MV-4-11 (cell line): Measurements from ENCODE around the gene SPZ1.
A peak's percentile ranks its signal among the peaks of the same experiment; 100 is the strongest.
"Not testable (repeated sequence)": the region's sequence is repeated elsewhere in the genome, so short reads cannot be mapped to it uniquely, and the experiment has no call there.

ENCODE experiments used
- DNase-seq: peaks from one replicate; lab custom pipeline; 2025; lab: John Stamatoyannopoulos, UW

The SPZ1 gene, protein sequence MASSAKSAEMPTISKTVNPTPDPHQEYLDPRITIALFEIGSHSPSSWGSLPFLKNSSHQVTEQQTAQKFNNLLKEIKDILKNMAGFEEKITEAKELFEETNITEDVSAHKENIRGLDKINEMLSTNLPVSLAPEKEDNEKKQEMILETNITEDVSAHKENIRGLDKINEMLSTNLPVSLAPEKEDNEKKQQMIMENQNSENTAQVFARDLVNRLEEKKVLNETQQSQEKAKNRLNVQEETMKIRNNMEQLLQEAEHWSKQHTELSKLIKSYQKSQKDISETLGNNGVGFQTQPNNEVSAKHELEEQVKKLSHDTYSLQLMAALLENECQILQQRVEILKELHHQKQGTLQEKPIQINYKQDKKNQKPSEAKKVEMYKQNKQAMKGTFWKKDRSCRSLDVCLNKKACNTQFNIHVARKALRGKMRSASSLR

DNA sequence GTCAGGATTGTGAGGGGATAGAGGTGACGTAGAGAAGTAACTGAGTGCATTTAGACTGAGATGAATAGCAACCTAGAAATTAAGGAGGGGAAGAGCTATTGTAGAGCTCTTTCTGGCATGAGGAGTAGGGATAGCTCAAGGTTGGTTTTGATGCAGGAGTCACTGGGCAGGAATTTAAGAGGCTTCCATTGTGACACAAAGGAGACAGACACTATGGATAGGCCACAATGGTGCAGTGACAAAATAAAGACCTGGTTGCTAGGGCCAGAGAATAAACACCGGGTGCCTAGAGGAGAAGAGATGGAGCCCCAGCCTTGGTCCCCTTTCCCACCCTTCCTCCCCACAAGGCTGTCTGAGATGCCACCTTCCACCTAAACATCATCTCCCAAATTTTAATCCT lies at the start of gene SPZ1:
SPZ1 (plus strand) TSS at position 301 of the 400 bp plus-strand sequence. CDS start 214 bp downstream, outside the sequence.
- DNase-seq: no peak

DNA sequence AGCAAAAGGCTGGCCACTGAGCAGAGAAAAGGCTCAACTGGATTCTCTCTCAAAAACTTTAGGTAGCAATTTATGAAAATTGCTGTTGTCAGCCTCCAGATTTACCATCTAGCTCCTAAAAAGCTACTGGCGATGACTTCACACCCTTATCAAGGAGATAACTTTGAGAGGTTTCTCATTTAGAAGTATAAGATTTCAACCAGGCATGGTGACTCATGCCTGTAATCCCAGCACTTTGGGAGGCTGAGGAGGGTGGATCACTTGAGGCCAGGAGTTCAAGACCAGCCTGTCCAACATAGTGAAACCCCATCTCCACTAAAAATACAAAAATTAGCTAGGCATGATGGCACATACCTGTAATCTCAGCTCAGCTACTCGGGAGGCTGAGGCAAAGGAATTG lies 49.3 kb upstream of the SPZ1 start:
- DNase-seq: not testable (repeated sequence)

DNA sequence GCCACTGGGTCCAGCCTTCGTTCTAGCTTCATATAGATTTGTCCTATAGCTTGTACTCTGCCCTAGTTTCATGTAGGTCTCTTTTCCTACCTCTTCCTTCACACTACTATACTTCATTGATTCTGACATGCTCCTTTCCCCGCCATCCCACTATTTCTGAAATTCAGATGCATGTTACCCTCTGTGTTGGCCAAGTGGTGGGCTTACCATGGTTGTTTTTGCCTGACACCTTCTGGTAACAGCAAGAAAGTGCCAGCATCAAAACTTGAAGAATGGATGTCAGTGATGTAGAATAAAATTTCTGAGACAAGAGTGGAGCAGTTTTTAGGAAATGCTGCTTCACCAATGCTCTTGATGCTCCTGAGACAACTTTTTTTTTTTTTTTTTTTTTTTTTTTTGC lies 44.5 kb upstream of the SPZ1 start:
- peak; percentile 25 for DNase-seq

DNA sequence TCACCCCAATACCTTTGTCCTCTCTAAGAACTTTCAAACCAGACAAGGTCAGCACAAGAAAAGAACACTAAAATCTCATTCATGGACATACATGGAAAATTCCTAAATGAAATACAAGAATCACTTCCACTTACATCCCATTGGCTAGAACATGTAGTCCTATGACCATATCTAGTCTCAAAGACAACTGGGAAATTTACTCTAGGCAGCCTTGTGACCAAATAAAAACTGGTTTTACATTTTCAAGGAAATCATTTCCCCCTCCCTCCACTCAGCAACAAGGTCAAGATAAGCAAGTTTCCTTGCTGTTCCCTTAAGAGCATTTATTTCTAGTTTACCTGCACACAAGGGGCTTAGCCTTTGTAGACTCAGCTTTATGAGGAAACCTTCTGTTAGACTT lies 43.6 kb upstream of the SPZ1 start:
- no peak for DNase-seq

DNA sequence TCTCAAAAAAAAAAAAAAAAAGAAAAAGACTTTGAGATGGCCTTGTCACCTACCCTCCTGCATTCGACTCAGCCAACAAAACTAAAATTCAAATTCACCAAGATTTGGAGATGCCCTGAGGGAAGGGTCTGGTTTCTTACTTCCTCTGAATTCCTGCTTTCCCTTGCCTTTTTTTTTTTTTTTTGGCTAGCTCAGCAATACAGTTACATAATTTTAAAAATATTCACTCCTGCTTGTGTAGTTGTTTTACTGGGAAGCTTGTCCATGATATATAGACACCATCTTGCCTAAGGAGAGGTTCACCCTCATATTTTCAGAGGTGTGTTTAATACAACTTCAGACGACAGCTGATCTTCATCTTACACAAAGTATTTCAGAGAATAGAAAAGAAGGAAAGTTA lies 42.6 kb upstream of the SPZ1 start:
- no peak for DNase-seq

DNA sequence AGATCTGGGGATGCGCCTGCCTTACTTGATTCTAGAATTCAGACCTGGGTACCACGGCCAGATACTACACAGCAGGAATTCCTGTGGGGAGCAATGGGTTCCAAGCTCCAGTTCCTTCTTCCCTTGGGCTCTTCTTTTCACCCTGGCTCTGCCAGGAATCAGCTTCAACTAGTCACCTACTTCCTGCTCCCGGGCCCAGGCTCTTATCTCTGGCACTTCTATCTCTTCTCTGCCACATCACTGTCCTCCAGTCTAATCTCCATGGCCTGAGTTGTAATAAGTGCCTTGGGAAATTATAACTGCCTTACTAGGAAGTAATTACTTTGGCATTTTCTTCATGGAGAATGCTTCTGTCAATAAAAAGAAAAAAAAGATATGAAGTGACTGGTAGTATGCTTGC lies 37.7 kb upstream of the SPZ1 start:
- DNase-seq: no peak

DNA sequence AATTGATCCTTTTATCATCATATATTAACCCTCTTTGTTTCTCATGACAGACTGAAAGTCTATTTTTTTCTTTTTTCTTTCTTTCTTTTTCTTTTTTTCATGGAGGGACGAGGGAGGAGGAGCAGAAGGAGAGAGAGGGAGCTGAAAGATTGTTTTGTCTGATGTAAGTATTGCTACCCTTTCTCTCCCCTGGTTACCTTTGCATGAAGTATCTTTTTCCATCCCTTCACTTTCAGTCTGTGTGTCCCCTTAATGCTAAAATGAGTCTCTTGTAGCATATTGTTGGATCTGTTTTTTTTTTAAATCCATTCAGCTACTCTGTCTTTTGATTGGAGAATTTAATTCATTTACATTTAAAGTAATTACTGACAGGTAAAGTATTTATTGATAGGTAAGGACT lies 36.4 kb upstream of the SPZ1 start:
- no peak for DNase-seq

DNA sequence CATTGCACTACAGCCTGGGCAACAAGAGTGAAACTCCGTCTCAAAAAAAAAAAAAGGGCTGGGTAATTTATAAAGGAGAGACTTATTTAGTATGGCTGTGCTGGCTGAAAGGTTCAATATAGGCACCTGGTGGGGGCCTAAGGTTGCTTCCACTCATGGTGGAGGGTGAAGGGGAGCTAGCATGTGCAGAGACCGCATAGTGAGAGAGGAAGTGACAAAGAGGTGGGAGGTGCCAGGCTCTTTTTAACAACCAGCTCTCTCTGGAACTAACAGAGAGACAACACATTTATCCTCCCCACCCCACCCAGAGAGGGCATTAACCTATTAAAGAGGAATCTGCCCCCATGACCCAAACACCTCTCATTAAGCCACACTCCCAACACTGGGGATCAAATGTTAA lies 35.1 kb upstream of the SPZ1 start:
- DNase-seq: peak; percentile 19

DNA sequence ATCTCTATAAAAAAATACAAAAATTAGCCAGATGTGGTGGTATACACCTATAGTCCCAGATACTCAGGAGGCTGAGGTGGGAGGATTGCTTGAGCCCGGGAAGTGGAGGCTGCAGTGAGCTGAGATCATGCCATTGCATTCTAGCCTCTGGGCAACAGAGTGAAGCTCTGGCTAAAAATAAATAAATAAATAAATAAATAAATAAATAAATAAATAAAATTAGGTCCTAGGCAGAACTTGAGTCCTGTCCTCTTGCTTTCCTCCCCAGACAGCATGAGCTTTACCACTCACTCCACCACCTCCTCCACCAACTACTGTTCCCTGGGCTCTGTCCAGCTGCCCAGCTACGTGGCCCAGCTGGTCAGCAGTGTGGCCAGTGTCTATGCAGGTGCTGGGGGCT lies 31.6 kb upstream of the SPZ1 start:
- no peak for DNase-seq

DNA sequence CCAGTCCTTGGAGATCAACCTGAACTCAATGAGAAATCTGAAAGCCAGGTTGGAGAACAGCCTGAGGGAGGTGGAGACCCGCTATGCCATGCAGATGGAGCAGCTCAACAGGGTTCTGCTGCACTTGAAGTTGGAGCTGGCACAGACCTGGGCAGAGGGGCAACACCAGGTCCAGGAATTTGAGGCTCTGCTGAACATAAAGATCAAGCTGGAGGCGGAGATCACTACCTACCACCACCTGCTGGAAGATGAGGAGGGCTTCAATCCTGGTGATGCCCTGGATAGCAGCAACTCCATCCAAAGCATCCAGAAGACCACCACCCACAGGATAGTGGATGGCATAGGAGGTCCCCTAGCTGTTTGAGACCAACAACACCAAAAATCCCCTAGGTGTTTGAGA lies 30.5 kb upstream of the SPZ1 start:
- no peak for DNase-seq

DNA sequence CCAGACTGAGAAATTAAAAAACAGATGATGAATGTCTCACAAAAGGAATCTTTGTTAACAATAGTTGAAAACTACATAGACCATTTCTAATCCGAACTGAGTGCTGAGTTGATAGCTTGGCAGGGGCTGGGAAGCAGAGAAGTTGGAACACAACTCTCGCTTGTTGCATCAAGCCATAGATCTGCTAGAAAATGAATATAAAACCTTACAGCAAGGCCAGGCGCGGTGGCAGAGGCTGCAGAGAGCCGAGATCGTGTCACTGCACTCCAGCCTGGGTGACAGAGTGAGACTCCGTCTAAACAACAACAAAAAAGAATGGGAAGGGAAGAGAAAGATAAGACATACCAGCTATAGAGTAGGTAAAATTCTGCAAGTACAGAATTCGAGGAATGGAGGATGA lies 28.0 kb upstream of the SPZ1 start:
- DNase-seq: no peak

DNA sequence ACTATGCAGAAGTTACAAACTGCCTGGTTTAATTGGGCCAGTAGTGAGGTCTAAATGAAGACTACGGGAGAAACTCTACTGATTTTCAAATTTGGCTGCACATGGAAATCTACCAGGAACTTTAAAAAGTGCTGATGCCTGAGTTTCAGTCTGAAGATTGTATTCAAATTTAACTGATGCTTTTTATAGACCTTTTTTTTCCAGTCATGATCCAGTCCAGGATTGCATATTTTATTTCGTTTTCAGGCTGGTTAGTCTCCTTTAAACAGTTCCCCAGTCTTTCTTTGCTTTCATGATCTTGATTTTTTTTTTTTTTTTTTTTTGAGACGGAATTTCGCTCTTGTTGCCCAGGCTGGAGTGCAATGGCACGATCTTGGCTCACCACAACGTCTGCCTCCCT lies 23.7 kb upstream of the SPZ1 start:
- DNase-seq: no peak

DNA sequence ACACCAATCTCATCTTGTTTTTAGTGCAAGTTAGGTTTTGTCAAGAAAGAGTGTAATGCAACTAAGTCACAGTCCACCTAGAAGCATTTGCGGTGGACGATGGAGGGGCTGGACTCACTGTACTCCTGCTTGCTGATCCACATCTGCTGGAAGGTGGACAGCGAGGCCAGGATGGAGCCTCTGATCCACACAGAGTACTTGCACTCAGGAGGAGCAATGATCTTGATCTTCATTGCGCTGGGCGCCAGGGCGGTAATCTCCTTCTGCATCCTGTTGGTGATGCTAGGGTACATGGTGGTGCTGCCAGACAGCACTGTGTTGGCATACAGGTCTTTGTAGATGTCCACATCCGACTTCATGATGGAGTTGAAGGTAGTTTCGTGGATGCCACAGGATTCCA lies 20.2 kb upstream of the SPZ1 start:
- DNase-seq: no peak

DNA sequence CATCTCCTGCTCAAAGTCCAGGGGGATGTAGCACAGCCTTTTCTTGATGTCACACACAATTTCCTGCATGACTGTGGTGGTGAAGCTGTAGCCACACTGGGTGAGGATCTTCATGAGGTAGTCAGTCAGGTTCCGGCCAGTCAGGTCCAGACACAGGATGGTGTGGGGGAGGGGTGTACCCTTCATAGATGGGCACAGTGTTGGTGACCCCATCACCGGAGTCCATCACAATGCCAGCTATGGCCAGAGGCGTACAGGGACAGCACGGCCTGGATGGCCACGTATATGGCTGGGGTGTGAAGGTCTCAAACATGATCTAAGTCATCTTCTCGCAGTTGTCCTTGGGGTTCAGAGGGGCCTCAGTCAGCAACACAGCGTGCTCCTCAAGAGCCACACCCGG lies 19.7 kb upstream of the SPZ1 start:
- DNase-seq: no peak

DNA sequence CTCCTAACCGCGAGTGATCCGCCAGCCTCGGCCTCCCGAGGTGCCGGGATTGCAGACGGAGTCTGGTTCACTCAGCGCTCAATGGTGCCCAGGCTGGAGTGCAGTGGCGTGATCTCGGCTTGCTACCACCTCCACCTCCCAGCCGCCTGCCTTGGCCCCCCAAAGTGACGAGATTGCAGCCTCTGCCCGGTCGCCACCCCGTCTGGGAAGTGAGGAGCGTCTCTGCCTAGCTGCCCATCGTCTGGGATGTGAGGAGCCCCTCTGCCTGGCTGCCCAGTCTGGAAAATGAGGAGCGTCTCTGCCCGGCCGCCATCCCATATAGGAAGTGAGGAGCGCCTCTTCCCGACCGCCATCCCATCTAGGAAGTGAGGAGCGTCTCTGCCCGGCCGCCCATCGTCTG lies 19.0 kb upstream of the SPZ1 start:
- DNase-seq: not testable (repeated sequence)

DNA sequence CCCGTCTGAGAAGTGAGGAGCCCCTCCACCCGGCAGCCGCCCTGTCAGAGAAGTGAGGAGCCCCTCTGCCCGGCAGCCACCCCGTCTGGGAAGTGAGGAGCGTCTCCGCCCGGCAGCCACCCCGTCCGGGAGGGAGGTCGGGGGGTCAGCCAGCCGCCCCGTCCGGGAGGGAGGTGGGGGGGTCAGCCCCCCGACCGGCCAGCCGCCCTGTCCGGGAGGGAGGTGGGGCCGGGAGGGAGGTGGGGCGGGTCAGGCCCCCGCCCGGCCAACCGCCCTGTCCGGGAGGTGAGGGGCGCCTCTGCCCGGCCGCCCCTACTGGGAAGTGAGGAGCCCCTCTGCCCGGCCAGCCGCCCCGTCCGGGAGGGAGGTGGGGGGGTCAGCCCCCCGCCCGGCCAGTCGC lies 18.5 kb upstream of the SPZ1 start:
- DNase-seq: not testable (repeated sequence)

DNA sequence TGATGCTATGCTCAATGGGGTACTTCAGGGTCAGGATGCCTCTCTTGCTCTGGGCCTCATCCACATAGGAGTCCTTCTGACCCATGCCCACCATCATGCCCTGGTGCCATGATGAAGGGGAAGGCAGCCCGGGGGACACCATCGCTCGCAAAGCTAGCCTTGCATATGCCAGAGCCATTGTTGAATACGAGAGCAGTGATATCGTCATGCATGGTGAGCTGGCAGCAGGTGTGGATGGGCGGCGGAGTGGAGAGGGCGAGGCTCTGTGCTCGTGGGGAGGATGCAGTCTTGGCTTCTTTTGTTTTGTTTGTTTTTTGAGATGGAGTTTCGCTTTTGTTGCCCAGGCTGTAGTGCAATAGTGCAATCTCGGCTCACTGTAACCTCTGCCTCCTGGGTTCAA lies 17.2 kb upstream of the SPZ1 start:
- DNase-seq: no peak

DNA sequence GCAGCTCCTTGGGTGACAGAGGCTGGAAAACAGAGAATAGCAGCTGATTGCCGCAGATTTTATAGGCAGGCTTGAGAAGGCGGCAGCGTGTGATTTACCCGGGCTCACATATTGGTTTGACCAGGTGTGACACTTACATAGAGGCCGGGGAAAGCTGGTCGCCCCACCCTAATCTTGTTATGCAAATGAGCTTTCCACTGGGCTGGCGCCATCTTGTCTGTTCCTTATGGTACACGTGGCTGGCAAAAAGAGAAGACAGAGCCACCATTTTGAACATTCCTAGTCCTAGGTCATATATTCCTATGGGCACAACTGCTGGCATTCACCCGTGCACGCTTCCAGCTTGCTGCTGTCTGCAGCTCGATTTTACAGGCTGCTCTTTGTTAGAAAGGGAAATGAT lies 11.3 kb upstream of the SPZ1 start:
- DNase-seq: no peak

DNA sequence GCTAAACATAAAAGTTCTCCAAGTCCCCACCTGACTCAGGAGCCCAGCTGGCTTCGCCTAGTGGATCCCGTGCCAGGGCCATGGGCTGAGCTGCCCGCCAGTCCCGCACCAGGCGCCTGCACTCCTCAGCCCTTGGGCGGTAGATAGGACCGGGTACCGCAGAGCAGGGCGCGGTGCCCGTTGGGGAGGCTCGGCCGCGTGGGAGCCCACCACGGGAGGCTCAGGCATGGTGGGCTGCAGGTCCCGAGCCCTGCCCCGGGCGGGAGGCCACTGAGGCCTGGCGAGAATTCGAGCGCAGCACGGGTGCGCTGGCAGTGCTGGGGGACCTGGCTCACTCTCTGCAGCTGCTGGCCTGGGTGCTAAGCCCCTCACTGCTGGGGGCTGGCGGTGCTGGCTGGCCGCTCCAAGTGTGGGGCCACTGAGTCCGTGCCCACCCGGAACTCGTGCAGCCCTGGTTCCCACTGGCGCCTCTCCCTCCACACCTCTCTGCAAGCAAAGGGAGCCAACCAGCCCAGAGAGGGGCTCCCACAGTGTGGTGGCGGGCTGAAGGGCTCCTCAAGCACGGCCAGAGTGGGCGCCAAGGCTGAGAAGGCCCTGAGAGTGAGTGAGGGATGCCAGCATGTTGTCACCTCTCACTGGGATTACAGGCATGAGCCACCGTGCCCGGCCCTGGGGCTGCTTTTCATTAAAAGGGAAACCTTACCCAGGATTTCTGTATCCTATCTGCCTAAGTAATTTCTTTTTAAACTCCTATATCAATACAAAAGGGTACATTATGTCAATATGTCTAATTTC lies 9.7 kb upstream of the SPZ1 start:
- DNase-seq: no peak

DNA sequence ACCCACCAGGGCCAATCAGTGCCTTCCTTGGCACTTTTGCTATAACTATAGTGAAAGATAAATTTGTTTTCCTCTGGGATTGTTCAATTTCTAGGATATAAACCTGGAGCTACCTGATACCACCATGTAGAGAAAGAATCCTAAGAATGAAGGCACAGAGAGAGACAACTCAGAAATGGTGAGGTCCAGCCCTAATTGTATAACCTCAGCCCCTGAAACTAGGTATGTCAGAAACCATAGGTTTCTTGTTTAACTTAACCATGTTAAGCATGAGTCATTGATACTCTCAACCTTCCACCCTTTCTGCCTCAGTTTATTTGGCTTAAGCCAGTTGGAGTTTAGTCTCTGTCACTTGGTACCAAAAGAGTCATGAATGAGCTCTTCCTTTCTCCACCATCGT lies 4.6 kb upstream of the SPZ1 start:
- no peak for DNase-seq

DNA sequence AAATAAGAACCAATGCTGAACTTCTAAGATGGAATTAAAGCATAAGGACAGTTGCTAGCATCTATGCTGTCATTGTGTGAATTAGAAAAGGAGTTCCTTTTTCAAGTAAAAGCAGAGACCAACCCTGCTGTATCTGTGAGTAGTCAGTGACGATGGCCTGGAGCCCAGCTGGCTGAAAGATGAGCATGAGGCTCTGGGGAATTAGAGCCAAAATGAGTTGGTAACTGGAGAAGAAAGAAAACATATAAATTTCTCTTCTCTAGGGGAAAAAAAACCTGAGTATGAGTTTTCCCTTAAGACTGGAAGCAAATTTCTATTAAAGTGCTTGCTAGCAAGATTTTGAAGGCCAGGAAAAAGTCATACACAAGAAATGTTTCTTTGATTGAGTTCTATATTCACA lies 1.6 kb upstream of the SPZ1 start:
- DNase-seq: no peak

DNA sequence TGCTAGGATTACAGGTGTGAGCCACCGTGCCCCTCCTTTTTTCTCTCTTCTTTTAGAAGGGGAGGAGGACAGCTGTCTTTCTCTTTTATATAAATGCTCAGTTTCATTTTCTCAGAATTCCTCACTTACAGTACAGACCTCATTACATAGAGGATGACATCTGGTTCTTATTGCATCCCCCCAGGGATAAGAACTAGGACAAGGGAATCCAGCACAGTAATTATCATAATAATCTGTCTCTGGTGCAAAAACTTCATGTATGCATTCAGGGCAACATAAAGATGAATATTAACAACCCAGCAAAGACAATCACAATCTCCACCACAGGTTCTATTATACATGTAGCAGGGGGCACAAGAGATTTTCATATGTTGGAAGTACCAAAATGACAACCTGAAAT lies 5.1 kb downstream of the SPZ1 start:
- DNase-seq: no peak

DNA sequence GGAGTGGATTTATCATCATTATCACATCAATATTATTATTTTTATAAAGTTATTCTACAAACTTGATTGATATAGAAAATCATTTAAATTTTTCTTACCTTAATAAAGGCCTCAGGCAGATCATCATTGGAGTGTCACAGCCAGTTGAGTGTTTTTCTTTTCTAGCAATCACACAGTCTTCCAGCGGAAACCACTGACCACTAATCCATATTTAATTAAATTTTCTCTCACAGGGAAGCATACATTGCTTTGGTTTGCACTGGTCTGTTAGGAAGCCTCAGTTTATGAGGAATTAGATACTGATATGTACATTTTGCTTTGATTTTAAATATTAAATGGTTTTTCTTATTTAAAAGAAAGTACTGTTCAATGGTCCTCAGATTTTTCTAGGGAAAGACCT lies 6.7 kb downstream of the SPZ1 start:
- no peak for DNase-seq

DNA sequence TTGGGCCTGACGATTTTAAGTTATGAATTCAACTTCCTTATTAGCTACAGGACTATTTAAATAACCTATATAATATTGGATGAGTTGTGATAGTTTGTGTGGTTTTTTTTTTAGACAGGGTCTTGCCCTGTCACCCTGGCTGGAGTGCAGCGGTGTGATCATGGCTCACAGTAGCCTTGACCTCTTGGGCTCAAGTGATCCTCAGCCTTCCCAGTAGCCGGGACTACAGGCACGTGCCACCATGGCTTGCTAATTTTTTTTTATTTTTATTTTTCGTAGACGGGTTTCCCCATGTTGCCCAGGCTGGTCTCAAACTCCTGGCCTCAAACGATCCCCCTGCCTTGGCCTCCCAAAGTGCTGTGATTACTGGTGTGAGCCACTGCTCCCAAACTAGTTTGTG lies 17.6 kb downstream of the SPZ1 start:
- no peak for DNase-seq
